Vagina (tissue), 2 donors: Measurements from ENCODE around the gene DNAJC30.

Experiments used
- POLR2A ChIP-seq, 2 donors: fragments of 450-650 bp; IDR thresholded peaks; one replicate each; pipeline ENCODE4 v1.6.1; 2017; ENCODE audit warnings: antibody characterized with exemption in 2 of 2, mild to moderate bottlenecking in 2 of 2, moderate library complexity in 2 of 2
- POLR2AphosphoS5 ChIP-seq, 2 donors: sonication (generic); formaldehyde crosslinking; IDR thresholded peaks; one replicate each; pipeline ENCODE4 v1.9.0; 2017; ENCODE audit warnings: antibody characterized with exemption in 2 of 2, mild to moderate bottlenecking in 2 of 2, low read depth in 1 of 2; ENCODE audit not compliant: insufficient read depth in 1 of 2
- TF ChIP-seq, protein P1 (sequence below), 3 experiments: fragments of 450-650 bp in 2 of 3; fragments of 200-600 bp in 1 of 3; sonication (generic) in 1 of 3; IDR thresholded peaks; one replicate each; pipeline ENCODE4 v1.5.1; 2017 to 2019; ENCODE audit warnings: antibody characterized with exemption in 3 of 3, mild to moderate bottlenecking in 2 of 3, moderate library complexity in 2 of 3

DNA sequence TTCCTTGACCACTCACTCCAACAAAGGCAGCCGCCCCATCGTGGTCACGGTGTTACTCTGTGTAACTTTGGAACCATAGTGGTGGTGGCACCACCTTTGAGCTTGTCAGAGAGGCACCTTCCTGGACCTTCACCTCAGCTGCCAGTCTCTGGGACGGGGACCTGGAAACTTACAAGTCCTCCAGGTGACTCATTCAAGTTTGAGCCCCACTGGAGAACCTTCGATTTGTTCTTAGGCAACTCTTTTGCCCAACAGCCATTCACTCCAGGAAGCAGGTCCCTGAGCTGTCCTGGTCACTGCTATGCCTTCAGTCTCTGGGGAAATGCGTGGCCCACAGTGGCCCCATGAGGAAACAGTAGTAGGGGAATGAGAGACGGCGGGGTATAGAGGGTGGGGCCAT lies 19.0 kb upstream of the DNAJC30 start:
- no peak for TF ChIP-seq POLR2AphosphoS5 (IDR thresholded peaks at IDR 0.05; ENCODE audit: insufficient read depth in 1 of 2, low read depth in 1 of 2)
- TF ChIP-seq, protein P1, sequence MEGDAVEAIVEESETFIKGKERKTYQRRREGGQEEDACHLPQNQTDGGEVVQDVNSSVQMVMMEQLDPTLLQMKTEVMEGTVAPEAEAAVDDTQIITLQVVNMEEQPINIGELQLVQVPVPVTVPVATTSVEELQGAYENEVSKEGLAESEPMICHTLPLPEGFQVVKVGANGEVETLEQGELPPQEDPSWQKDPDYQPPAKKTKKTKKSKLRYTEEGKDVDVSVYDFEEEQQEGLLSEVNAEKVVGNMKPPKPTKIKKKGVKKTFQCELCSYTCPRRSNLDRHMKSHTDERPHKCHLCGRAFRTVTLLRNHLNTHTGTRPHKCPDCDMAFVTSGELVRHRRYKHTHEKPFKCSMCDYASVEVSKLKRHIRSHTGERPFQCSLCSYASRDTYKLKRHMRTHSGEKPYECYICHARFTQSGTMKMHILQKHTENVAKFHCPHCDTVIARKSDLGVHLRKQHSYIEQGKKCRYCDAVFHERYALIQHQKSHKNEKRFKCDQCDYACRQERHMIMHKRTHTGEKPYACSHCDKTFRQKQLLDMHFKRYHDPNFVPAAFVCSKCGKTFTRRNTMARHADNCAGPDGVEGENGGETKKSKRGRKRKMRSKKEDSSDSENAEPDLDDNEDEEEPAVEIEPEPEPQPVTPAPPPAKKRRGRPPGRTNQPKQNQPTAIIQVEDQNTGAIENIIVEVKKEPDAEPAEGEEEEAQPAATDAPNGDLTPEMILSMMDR (IDR thresholded peaks at IDR 0.05), result no peak
- TF ChIP-seq POLR2A (IDR thresholded peaks at IDR 0.05), result no peak
